HG02938 (cell line): ENCODE measurements around the gene C1orf105.
"Not testable (repeated sequence)": the region's sequence is repeated elsewhere in the genome, so short reads cannot be mapped to it uniquely, and the experiment has no call there.

Source experiments
- ATAC-seq: cut with Tn5 transposase; IDR thresholded peaks from one replicate; pipeline ENCODE4 v1.9.1; 2021; ENCODE audit warnings: mild to moderate bottlenecking, moderate library complexity; ENCODE audit not compliant: unreplicated experiment

C1orf105 gene

GRCh38 chr1:172423336-172423735, 2.9 kb downstream of the C1orf105 start:
- no peak for ATAC-seq

DNA sequence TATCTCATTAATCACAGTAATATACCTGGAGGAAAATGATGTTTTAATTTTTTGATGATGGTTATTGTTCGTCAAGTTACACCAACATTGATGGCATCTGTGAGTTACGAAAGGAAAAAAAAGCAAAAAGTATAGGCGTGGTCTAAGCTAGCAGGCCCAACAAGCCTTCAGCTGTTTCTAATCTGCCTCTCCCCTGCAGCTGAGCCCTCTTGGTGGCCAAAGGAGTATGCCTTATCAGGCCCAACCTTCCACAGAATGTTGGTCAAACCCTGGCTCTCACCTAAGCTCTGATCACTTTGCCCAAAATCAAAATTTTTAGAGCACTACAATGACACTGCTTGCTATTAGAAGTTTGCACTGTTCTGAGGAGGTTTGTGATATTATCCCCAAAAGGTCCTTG, 4.9 kb downstream of the C1orf105 start:
- ATAC-seq, result no peak

- ATAC-seq, result no peak
Measured at GRCh38 chr1:172427191-172427590, 6.7 kb downstream of the C1orf105 start.

GRCh38 chr1:172429331-172430127, 9.0 kb downstream of the C1orf105 start:
- ATAC-seq, result no peak

DNA sequence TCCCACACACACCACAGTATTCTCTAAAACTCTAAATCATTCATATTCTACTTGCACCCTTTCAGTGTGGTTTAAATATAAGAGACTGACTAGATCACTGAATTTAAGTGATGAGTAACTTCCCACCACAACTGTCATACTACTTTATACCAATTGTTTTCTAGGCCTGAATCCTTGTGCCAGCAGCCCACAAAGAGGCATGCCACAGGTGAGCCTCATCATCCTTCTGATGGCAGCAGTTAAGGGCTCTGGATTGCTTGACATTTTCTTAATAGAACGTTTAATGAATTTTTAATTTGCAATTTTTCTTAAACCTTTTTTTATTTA, 9.6 kb downstream of the C1orf105 start:
- ATAC-seq, result no peak

DNA sequence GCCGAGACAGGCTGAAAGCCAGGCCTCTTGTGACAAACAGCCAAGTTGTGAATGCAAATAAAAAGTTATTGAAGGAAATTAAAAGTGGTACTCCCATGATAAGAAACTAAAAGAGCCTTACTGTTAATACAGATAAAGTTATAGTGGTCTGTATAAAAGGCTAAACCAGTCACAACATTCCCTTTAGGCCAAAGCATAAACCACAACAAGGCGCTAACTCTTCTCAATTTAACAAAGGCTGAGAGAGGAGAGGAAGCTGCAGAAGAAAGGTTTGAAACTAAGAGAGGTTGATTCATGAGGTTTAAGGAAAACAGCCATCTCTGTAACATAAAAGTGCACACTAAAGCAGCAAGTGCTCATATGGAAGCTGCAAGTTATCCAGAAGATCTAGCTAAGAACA, 10.7 kb downstream of the C1orf105 start:
- ATAC-seq, result no peak

GRCh38 chr1:172431721-172432192, 11.3 kb downstream of the C1orf105 start:
- no peak for ATAC-seq

GRCh38 chr1:172437183-172437582, 16.7 kb downstream of the C1orf105 start:
- ATAC-seq, result not testable (repeated sequence)

GRCh38 chr1:172442404-172442803, 21.9 kb downstream of the C1orf105 start:
- ATAC-seq, result no peak

DNA sequence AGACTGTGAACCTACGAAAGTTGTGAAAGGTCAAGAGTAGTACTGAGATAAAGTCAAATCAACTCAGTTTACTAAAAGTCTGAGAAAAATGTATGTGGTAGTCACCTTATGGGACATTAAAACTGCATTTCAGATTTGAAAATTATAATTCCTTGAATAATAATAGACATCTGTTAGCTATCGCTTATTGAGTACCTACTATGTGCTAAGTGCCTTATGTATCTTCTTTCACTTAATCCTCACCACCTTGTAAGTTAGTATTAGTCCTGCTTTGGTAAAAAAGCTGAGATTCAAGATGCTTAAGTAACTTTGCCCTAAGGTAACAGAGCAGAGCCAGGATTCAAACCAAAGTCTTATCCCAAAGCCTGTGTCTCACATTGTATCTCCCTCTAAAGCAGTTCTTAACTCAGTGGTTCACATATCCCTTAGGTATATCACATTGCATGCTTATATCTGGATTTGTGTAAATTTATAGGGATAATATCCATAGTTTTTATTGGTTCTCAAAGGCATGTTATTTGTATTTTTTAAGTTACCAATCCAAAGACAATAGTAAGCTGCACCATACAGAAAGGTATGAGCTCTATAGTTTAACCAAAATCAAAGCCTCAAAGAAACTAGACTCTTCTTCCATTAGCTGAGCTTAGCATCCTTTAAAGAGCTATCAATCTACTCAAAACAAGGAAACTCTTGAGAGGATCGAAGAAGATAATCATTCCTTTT, 22.5 kb downstream of the C1orf105 start:
- ATAC-seq, result no peak

DNA sequence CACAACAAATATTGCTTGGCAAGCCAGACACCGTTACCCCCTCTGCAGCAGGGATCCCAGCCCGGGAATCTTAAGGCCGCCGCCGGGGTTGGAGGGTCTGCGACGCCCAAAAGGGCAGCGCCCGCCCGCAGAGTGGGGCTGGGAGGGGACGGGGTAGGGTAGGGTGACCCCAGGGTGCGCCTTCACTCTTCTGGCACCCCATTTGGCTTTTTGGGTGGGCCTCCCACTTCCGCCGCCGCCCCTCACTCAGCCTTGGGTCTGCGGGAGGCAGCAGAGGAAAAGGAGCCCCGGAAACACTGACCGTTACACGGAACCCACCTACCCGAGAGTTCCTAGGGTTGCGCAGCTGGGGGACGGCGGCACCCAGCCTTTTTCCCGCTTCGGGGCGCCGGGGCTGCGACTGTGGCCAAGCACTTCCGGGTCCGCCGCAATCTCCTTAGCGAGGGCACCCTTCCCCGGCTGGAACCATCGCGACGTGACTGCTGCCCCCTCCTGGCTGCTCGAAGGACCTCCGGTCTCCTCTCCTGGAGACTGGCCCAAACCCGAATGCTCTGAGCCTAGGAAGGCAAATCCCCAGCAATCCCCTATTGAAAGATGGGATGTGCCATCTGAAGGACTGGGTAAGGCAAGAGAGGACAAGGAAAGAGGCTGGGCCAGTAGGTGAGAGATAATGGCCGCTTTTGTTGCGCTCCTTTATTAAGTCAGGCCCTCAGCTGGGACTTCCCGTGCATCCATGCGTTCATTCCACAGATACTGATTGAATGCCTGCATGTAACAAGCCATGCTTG, 23.4 kb downstream of the C1orf105 start, which contains the start of gene PIGC:
Gene PIGC, minus strand, starts transcription at position 404 of the 788 bp plus-strand sequence. CDS start 1,447 bp downstream, outside the sequence.
- ATAC-seq, result peak; percentile 100

- no peak for ATAC-seq
Measured at GRCh38 chr1:172446547-172446946, 26.1 kb downstream of the C1orf105 start.

DNA sequence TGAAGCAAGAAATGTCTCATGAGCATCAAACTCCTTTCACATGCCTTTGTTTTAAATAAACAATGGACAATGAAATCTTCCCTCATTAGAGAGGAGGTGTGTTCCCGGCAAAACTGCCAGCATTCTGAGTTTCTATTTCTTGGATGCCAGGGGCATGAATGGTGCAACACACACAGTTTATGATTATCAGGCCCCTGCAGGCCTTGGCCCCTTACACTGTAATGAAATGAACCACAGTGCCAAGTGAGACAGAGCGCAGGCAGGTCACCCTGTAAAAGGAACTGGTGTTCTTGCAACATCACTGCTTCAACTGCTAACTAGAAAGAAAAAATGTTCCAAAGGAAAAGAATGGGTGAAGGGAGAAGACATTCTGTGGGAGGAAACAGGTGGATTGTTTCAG, 27.2 kb downstream of the C1orf105 start:
- ATAC-seq, result no peak

GRCh38 chr1:172448995-172449584, 28.6 kb downstream of the C1orf105 start:
- ATAC-seq, result no peak

DNA sequence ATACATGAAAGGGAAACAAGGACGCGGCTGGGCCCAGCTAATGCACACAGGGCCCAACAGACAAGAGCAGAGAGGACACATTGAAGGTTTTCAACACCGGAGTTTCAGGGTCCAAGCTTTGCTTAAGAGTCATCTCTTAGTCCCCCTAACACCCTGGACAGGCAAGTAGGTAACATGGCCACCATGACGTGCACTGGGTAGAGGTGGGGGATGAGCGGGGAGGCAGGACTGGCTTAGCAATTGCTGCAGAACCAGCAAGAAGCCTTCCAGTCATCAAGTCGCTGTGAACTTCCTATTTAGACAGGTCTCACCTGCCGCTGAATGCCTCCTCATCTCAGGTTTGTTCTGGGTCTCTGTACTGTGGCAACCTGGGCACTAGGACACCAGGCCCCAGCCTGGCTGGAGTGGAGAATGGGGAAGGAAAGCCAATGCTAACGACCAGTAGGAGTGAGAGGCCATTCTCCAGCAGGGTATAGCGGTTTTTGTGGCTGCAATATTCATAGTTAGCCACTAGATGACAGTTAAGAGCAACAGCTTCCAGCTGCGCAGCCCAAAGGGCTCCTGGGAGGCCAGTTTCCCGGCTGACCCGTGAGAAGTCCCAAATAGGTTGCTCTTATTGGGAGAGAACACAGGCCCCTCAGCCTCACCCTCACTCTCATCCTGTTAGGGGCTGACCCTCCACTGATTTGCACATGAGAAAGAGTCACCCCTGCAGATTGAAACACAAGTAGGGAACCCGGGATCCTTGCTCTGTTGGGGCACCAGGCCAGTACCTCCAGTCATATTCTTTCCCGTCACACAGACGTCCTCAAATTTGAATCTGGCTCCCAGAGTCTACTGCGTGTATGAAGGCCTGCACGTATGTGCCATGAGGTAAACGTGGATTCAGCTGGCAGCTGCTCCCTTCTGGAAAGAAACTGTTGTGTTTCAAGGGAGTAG, 29.4 kb downstream of the C1orf105 start:
- ATAC-seq, result no peak

DNA sequence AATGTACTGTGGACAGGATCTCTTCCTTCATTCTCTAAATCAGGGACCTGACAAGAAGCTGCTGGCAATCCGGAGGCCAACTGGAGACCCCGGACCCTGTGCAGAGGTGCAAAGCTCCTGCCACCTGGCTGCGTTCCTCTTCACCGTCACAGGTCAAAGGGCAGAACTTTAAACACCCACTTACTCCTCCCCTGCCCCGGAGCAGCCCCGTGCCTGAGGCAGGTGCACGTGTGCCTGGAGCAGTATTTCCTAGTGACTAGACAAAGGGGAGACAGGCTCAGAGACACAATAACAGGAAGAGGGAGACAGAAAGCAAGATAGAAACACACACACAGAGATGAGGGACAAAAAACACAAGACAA, 30.0 kb downstream of the C1orf105 start:
- ATAC-seq, result no peak

GRCh38 chr1:172451002-172451443, 30.5 kb downstream of the C1orf105 start:
- ATAC-seq, result no peak

DNA sequence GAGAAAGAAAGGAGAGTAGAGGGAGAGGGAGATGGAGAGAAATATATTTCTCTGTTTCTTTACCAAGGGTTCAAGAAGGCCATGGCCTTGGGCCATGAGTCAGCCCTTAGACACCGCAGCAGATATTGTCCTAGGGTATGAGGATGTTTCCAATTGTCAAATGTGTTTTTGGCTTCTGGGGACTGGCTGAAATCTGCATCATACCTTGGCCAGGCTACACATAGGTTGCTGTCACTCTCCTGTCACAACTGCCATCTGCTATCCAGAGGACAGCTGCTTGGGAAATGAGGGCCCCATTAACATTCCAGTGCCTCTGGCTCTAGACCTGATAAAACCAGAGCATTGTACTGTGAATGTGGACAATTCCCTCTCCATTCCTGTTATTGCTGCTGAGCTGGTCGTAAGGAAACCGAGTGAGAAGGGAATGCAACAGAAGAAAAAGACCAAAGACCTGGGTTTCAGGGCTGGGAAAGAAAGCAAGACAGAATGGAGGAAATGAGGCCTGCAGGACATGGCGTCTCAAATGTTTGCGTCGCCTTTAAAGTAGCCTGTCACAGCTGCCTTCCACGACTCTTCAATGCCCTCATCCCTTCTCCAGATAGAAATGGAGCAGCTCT, 32.2 kb downstream of the C1orf105 start:
- ATAC-seq, result no peak

DNA sequence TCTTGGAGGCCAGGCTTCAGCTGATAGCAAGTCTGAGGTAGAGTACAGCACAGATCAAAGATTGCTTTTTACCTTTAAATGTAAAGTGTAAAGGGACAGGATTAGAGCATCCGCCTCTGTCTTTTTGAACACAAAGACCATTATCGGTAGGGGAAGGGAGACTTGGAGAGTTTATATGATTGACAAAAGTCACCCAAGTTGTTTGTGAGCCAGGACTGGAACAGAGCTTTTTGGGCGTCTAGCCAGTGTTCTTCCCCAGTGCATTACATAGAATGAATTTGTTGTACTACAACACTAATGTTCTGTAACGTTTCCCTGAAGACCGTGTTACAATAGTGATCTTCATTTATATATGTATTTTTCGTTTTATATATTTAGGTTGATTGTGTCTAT, 32.7 kb downstream of the C1orf105 start:
- ATAC-seq, result no peak
